Mesenchymal stem cell (in vitro differentiated cells and primary cell): ENCODE measurements around the gene HRH2.

Experiments
- DNase-seq: peaks from one replicate; pipeline ENCODE4 v3.0.0-alpha.2; 2013
- H2AFZ ChIP-seq: one replicate; pipeline ENCODE4 v1.6.1; 2013; ENCODE audit warnings: low read depth, mild to moderate bottlenecking, control low read depth, inconsistent platforms, low read length, moderate library complexity
- H2AK5ac ChIP-seq: 2 replicates; pipeline ENCODE4 v1.6.1; 2013; ENCODE audit warnings: low read length, moderate library complexity, mild to moderate bottlenecking, inconsistent platforms; ENCODE audit not compliant: severe bottlenecking
- H2BK120ac ChIP-seq: one replicate; pipeline ENCODE4 v1.6.1; 2013; ENCODE audit warnings: low read depth, mild to moderate bottlenecking, inconsistent platforms, low read length, moderate library complexity
- H2BK12ac ChIP-seq, 2 experiments: one replicate each; pipeline ENCODE4 v1.6.1; 2013; ENCODE audit warnings: inconsistent platforms in 2 of 2, low read length in 2 of 2, mild to moderate bottlenecking in 2 of 2, moderate library complexity in 2 of 2, control low read depth in 1 of 2
- H2BK15ac ChIP-seq: one replicate; pipeline ENCODE4 v1.6.1; 2013; ENCODE audit warnings: mild to moderate bottlenecking, low read depth, inconsistent platforms; ENCODE audit not compliant: poor library complexity, severe bottlenecking
- H2BK5ac ChIP-seq: 2 replicates; pipeline ENCODE4 v1.6.1; 2013; ENCODE audit warnings: low read depth, mild to moderate bottlenecking, low read length, control low read depth, inconsistent platforms; ENCODE audit not compliant: poor library complexity, severe bottlenecking
- H3K14ac ChIP-seq, 2 experiments: one replicate each; pipeline ENCODE4 v1.6.1; 2013; ENCODE audit warnings: inconsistent platforms in 2 of 2, low read length in 2 of 2, control low read depth in 1 of 2, mild to moderate bottlenecking in 1 of 2, moderate library complexity in 1 of 2
- H3K18ac ChIP-seq, 2 experiments: one replicate each; pipeline ENCODE4 v1.6.1; 2013; ENCODE audit warnings: inconsistent platforms in 2 of 2, low read length in 2 of 2, control low read depth in 1 of 2, low read depth in 1 of 2, mild to moderate bottlenecking in 1 of 2
- H3K23ac ChIP-seq, 2 experiments: one replicate each; pipeline ENCODE4 v1.6.1; 2013; ENCODE audit warnings: inconsistent platforms in 2 of 2, low read length in 2 of 2, mild to moderate bottlenecking in 2 of 2, moderate library complexity in 2 of 2, control low read depth in 1 of 2
- H3K27ac ChIP-seq: 2 replicates; pipeline ENCODE4 v1.5.1; 2013; ENCODE audit warnings: mild to moderate bottlenecking, moderate library complexity, low read length, control low read depth, inconsistent platforms; ENCODE audit not compliant: poor library complexity, severe bottlenecking
- H3K27me3 ChIP-seq, 2 experiments: 2 replicates each; pipeline versions ENCODE4 v1.6.1 to v1.7.0; 2013; ENCODE audit warnings: low read length in 2 of 2, mild to moderate bottlenecking in 2 of 2, moderate library complexity in 2 of 2, control low read depth in 1 of 2, inconsistent platforms in 1 of 2; ENCODE audit not compliant: control insufficient read depth in 1 of 2, insufficient read depth in 1 of 2
- H3K36me3 ChIP-seq, 2 experiments: 2 replicates each; pipeline versions ENCODE4 v1.6.1 to v1.7.0; 2013; ENCODE audit warnings: low read length in 2 of 2, control low read depth in 1 of 2, inconsistent platforms in 1 of 2, low read depth in 1 of 2, mild to moderate bottlenecking in 1 of 2; ENCODE audit not compliant: insufficient read depth in 2 of 2, control insufficient read depth in 1 of 2
- H3K4ac ChIP-seq, 2 experiments: one replicate each; pipeline ENCODE4 v1.6.1; 2013; ENCODE audit warnings: inconsistent platforms in 2 of 2, low read length in 2 of 2, mild to moderate bottlenecking in 2 of 2, moderate library complexity in 2 of 2, control low read depth in 1 of 2, low read depth in 1 of 2
- H3K4me1 ChIP-seq: 2 replicates; pipeline ENCODE4 v1.6.1; 2013; ENCODE audit warnings: low read depth, low read length, control low read depth; ENCODE audit not compliant: control insufficient read depth, insufficient read depth
- H3K4me2 ChIP-seq: 2 replicates; pipeline ENCODE4 v1.6.1; 2013; ENCODE audit warnings: low read length, mild to moderate bottlenecking, inconsistent platforms; ENCODE audit not compliant: poor library complexity, severe bottlenecking
- H3K4me3 ChIP-seq, 2 experiments: 2 replicates each; pipeline versions ENCODE4 v1.5.1 to v1.7.0; 2013; ENCODE audit warnings: low read length in 2 of 2, mild to moderate bottlenecking in 2 of 2, control low read depth in 1 of 2, low read depth in 1 of 2; ENCODE audit not compliant: insufficient read depth in 1 of 2
- H3K79me1 ChIP-seq: replicated peaks from 2 replicates; pipeline ENCODE4 v1.6.1; 2013; ENCODE audit warnings: mild to moderate bottlenecking, control low read depth, low read length, inconsistent platforms; ENCODE audit not compliant: poor library complexity, severe bottlenecking
- H3K9ac ChIP-seq: 2 replicates; pipeline ENCODE4 v1.7.0; 2013; ENCODE audit warnings: mild to moderate bottlenecking, low read length, moderate library complexity
- H3K9me3 ChIP-seq: 2 replicates; pipeline ENCODE4 v1.7.0; 2013; ENCODE audit warnings: mild to moderate bottlenecking, low read length; ENCODE audit not compliant: control insufficient read depth
- H4K8ac ChIP-seq: one replicate; pipeline ENCODE4 v1.6.1; 2013; ENCODE audit warnings: inconsistent platforms, mild to moderate bottlenecking, low read length, moderate library complexity
- H4K91ac ChIP-seq: one replicate; pipeline ENCODE4 v1.6.1; 2013; ENCODE audit warnings: mild to moderate bottlenecking, low read length, inconsistent platforms
- WGBS: methylation state at CpG from one replicate; pipeline ENCODE4 v1.1.7; 2013; ENCODE audit warnings: mixed read lengths; 5-methylcytosine and 5-hydroxymethylcytosine counted together

Gene HRH2

GRCh38 chr5:175659546-175660253 is 1.8 kb downstream of the HRH2 start:
- Histone ChIP-seq H3K4ac (no peak overlapping the region), H4K91ac (no peak overlapping the region), H3K79me1 (no peaks in the 10 kb centered on the region), H3K9ac (no peak overlapping the region), H2AFZ (no peak overlapping the region), H2AK5ac (no peak overlapping the region), H2BK120ac (no peak overlapping the region), H3K27ac (no peak overlapping the region), H3K18ac (no peak overlapping the region), H3K9me3 (no peaks in the 10 kb centered on the region), H3K14ac (no peak overlapping the region), H2BK5ac (no peak overlapping the region), H3K4me3 (no peak overlapping the region), H4K8ac (no peak overlapping the region), H3K36me3 (no peaks in the 10 kb centered on the region), H3K4me2 (no peak overlapping the region), H3K27me3 (peaks cover 39 to 50% of the 10 kb centered on the region in 2 experiments), H2BK15ac (no peak overlapping the region), H3K4me1 (peaks cover 16% of the 10 kb centered on the region), H3K23ac (no peak overlapping the region), H2BK12ac (no peak overlapping the region)
- WGBS = 94% methylated on average over 13 of the region's 13 CpGs
- DNase-seq = no peak

GRCh38 chr5:175663186-175664184 is 5.6 kb downstream of the HRH2 start:
- Histone ChIP-seq H2AK5ac (no peak overlapping the region), H2BK12ac (no peak overlapping the region), H4K91ac (no peak overlapping the region), H3K4me3 (no peak overlapping the region), H3K36me3 (no peaks in the 10 kb centered on the region), H2BK120ac (no peak overlapping the region), H3K27ac (no peak overlapping the region), H3K27me3 (peaks cover 19 to 26% of the 10 kb centered on the region in 2 experiments), H2AFZ (no peak overlapping the region), H3K9me3 (no peaks in the 10 kb centered on the region), H3K23ac (peak overlapping the region in 1 of 2 experiments; percentile 26), H2BK15ac (no peak overlapping the region), H4K8ac (no peak overlapping the region), H2BK5ac (no peak overlapping the region), H3K14ac (no peak overlapping the region), H3K18ac (no peak overlapping the region), H3K4ac (no peak overlapping the region), H3K9ac (no peak overlapping the region), H3K4me2 (no peak overlapping the region), H3K4me1 (peaks cover 6% of the 10 kb centered on the region), H3K79me1 (no peaks in the 10 kb centered on the region)
- DNase-seq = no peak
- WGBS = 80% methylated on average over 16 of the region's 16 CpGs

- Histone ChIP-seq H3K14ac (no peak overlapping the region), H2BK15ac (no peak overlapping the region), H2BK120ac (no peak overlapping the region), H3K9me3 (no peaks in the 10 kb centered on the region), H3K4me3 (no peak overlapping the region), H2BK12ac (no peak overlapping the region), H3K9ac (no peak overlapping the region), H3K27ac (no peak overlapping the region), H2BK5ac (no peak overlapping the region), H4K91ac (no peak overlapping the region), H3K79me1 (no peaks in the 10 kb centered on the region), H3K23ac (no peak overlapping the region), H3K4me1 (no peaks in the 10 kb centered on the region), H2AFZ (no peak overlapping the region), H3K4me2 (no peak overlapping the region), H3K18ac (no peak overlapping the region), H2AK5ac (no peak overlapping the region), H3K36me3 (no peaks in the 10 kb centered on the region), H3K27me3 (peaks cover 6 to 13% of the 10 kb centered on the region in 2 experiments), H4K8ac (no peak overlapping the region), H3K4ac (no peak overlapping the region)
- DNase-seq = no peak
- 91% methylated on average over 11 of the region's 11 CpGs for WGBS
Observed at GRCh38 chr5:175664723-175665122, 6.9 kb downstream of the HRH2 start.

GRCh38 chr5:175666216-175666615 is 8.3 kb downstream of the HRH2 start:
- Histone ChIP-seq H4K8ac (no peak overlapping the region), H3K27me3 (peaks cover 0 to 16% of the 10 kb centered on the region in 2 experiments), H3K4me2 (no peak overlapping the region), H2AFZ (no peak overlapping the region), H3K36me3 (no peaks in the 10 kb centered on the region), H3K9me3 (no peaks in the 10 kb centered on the region), H4K91ac (no peak overlapping the region), H2BK5ac (no peak overlapping the region), H2BK12ac (no peak overlapping the region), H3K9ac (no peak overlapping the region), H3K79me1 (no peaks in the 10 kb centered on the region), H3K23ac (no peak overlapping the region), H3K4me3 (no peak overlapping the region), H3K27ac (no peak overlapping the region), H2BK15ac (no peak overlapping the region), H2AK5ac (no peak overlapping the region), H2BK120ac (no peak overlapping the region), H3K18ac (no peak overlapping the region), H3K14ac (no peak overlapping the region), H3K4me1 (no peaks in the 10 kb centered on the region), H3K4ac (no peak overlapping the region)
- 87% methylated on average over 5 of the region's 6 CpGs for WGBS
- no peak for DNase-seq
